Measurements from ENCODE around the gene GABBR2.

- TF ChIP-seq CTCF (IDR thresholded peaks at IDR 0.05) (no peak), POLR2A (IDR thresholded peaks at IDR 0.05) (no peak)
Measured at GRCh38 chr9:98378206-98378780, 330.4 kb downstream of the GABBR2 start.

All from adrenal gland (tissue), 5 donors.